ENCODE measurements around the gene IDH1. TPM values are rescaled to one million over a fixed set of nuclear protein-coding genes. Genes with fewer than 3 reads are reported as not detected.

The IDH1 gene
- total and polyA plus RNA-seq, 2 experiments from 2014 or later: 85.4 to 164 TPM

GRCh38 chr2:208208335-208209085 is 46.4 kb downstream of the IDH1 start:
- no peak for DNase-seq (ENCODE audit: low read depth in 1 of 2, low spot score in 1 of 2)
- Histone ChIP-seq H3K27me3 (no peaks in the 10 kb centered on the region), H3K4me3 (no peak overlapping the region), H3K4me1 (ENCODE audit: low read depth) (no peaks in the 10 kb centered on the region), H3K27ac (no peak overlapping the region), H3K36me3 (no peaks in the 10 kb centered on the region), H3K9me3 (ENCODE audit: low read depth) (no peaks in the 10 kb centered on the region)
- TF ChIP-seq CTCF (IDR thresholded peaks at IDR 0.05; ENCODE audit: low read depth, low read length): no peak

- H3K27me3 ChIP-seq: no peaks in the 10 kb centered on the region
- no peak for DNase-seq (ENCODE audit: low read depth in 1 of 2, low spot score in 1 of 2)
- no peaks in the 10 kb centered on the region for H3K36me3 ChIP-seq
- no peaks in the 10 kb centered on the region for H3K9me3 ChIP-seq (ENCODE audit: low read depth)
- no peak overlapping the region for H3K4me3 ChIP-seq
- TF ChIP-seq CTCF (IDR thresholded peaks at IDR 0.05; ENCODE audit: low read depth, low read length): no peak
- H3K27ac ChIP-seq: no peak overlapping the region
- no peaks in the 10 kb centered on the region for H3K4me1 ChIP-seq (ENCODE audit: low read depth)
Measured at GRCh38 chr2:208207769-208208168, 47.1 kb downstream of the IDH1 start.

- TF ChIP-seq CTCF (IDR thresholded peaks at IDR 0.05; ENCODE audit: low read depth, low read length): no peak
- H3K4me3 ChIP-seq: no peak overlapping the region
Measured at GRCh38 chr2:208204166-208204565, 50.7 kb downstream of the IDH1 start.

GRCh38 chr2:208195531-208195930 is 59.3 kb downstream of the IDH1 start:
- DNase-seq (ENCODE audit: low read depth in 1 of 2, low spot score in 1 of 2): no peak
- no peaks in the 10 kb centered on the region for H3K36me3 ChIP-seq
- H3K9me3 ChIP-seq (ENCODE audit: low read depth): no peaks in the 10 kb centered on the region
- TF ChIP-seq CTCF (IDR thresholded peaks at IDR 0.05; ENCODE audit: low read depth, low read length): no peak
- H3K4me3 ChIP-seq: no peak overlapping the region
- no peak overlapping the region for H3K27ac ChIP-seq
- H3K4me1 ChIP-seq (ENCODE audit: low read depth): no peaks in the 10 kb centered on the region
- H3K27me3 ChIP-seq: no peaks in the 10 kb centered on the region

More at GRCh38 chr2:208204166-208204565, 50.7 kb downstream of the IDH1 start:
- H3K4me1 ChIP-seq (ENCODE audit: low read depth): no peaks in the 10 kb centered on the region
- H3K27ac ChIP-seq: no peak overlapping the region
- no peak for DNase-seq (ENCODE audit: low read depth in 1 of 2, low spot score in 1 of 2)
- H3K27me3 ChIP-seq: no peaks in the 10 kb centered on the region
- H3K36me3 ChIP-seq: no peaks in the 10 kb centered on the region
- H3K9me3 ChIP-seq (ENCODE audit: low read depth): no peaks in the 10 kb centered on the region

GRCh38 chr2:208192611-208193236 is 62.1 kb downstream of the IDH1 start:
- Histone ChIP-seq H3K27me3 (no peaks in the 10 kb centered on the region), H3K9me3 (ENCODE audit: low read depth) (no peaks in the 10 kb centered on the region), H3K4me3 (no peak overlapping the region), H3K4me1 (ENCODE audit: low read depth) (no peaks in the 10 kb centered on the region), H3K36me3 (no peaks in the 10 kb centered on the region), H3K27ac (no peak overlapping the region)
- no peak for TF ChIP-seq CTCF (IDR thresholded peaks at IDR 0.05; ENCODE audit: low read depth, low read length)
- DNase-seq (ENCODE audit: low read depth in 1 of 2, low spot score in 1 of 2): no peak
